Measurements from ENCODE around the gene STARD13.

STARD13 gene

DNA sequence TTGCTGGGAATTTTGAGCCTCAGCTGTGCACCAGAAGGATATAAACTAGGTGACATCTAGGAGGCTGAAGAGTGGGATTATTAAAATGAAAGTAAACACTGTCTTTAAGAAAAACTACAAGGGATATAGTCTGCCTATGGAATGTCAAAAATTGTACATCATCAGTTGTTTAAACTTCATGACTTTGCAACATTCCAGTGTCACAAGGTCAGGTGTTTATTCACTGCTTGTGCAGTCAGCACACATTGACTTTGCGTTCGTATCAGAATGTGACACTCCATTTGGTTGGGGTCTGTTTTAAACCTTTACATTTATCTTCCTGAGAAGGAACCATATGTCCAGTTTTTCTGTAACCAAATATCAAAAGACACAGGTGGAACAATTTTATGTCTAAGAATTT, 183.7 kb downstream of the STARD13 start:
- in situ Hi-C loops (cut with MboI; ENCODE audit: low sequenced_read_pairs), result no loop called here

DNA sequence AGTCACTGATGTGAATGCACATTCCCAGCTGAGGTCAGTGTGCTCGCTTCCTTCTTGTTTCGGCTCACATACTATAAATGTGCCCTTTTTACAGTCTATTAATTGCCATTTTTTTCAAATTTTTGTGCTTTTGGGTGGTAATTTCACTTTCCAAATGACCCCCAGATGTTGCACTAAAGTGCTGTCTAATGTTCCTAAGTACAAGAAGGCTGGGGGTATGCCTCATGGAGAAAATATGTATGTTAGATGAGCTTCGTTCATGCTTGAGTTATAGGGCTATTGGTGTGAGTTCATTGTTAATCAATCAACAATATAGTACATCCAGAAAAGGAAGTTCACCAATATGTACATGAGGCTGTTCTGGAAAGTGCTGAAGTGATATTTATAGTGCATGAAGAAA, 184.7 kb downstream of the STARD13 start:
- in situ Hi-C loops (cut with MboI; ENCODE audit: low sequenced_read_pairs), result no loop called here

GRCh38 chr13:33099860-33100259, 185.7 kb downstream of the STARD13 start:
- in situ Hi-C loops (cut with MboI; ENCODE audit: low sequenced_read_pairs), result no loop called here

GRCh38 chr13:33096886-33097605, 188.5 kb downstream of the STARD13 start:
- in situ Hi-C loops (cut with MboI; ENCODE audit: low sequenced_read_pairs), result no loop called here

- in situ Hi-C loops (cut with MboI; ENCODE audit: low sequenced_read_pairs), result no loop called here
These were observed 193.2 kb downstream of the STARD13 start for GRCh38 chr13:33092073-33092987.

DNA sequence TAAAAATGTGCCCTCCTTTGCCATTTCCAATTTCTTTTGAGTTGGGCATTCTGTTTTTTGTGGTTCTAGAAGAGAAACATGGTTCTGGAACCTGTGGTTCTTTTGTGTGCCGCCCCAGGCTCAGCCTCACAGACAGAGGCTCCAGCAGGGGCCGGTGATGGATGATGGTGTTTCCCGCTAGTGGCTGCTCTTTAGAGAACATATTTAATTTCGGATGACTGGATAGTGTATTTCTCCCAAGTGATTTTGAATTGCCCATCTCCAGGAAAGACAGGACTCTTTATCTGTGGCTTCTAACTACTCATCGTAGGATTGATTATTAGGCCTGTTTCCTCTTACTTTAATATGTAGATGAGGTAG, 194.2 kb downstream of the STARD13 start:
- in situ Hi-C loops (cut with MboI; ENCODE audit: low sequenced_read_pairs), result no loop called here

- in situ Hi-C loops (cut with MboI; ENCODE audit: low sequenced_read_pairs), result no loop called here
These were observed 194.7 kb downstream of the STARD13 start for GRCh38 chr13:33090755-33091414.

DNA sequence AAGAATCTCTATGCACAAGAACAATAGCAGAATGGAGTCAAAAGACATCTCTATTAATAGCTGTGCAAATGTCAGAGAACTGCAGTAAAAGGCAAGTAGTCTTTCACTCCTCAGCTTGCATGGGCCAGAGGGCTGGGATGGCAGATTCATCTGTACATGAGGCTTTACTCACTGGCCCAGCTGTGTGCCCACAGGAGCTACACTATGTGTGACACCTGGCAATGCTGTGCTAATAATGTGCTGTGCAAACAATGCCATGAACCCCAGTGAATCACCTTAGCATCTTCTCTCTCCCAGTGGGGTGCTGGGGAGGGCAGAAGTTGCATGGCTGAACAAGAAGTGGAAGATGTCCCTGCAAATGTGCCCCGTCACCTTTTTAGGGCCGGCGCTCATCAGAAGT, 196.2 kb downstream of the STARD13 start:
- in situ Hi-C loops (cut with MboI; ENCODE audit: low sequenced_read_pairs), result no loop called here

GRCh38 chr13:33087790-33088189, 197.8 kb downstream of the STARD13 start:
- in situ Hi-C loops (cut with MboI; ENCODE audit: low sequenced_read_pairs), result no loop called here

DNA sequence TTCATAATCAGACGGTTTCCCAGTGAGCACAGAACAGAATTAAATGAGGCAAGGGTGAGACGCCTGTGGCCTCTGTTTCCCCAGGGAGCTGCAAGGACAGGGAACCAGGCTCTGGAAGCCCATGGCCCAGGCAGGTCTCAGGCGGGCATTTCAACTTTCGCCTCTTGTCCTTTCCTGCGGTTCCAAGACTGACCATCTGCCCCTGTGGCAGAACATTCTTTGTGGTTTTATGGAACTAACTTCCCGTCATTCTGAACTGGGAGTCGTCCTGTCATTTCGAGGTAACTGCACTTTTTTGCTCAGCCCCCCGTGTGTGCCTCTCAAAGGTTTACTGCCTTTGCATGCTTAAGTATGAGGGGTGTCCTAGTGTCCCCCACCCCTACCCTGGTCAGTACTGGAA, 198.5 kb downstream of the STARD13 start:
- in situ Hi-C loops (cut with MboI; ENCODE audit: low sequenced_read_pairs), result no loop called here

GRCh38 chr13:33083054-33083453, 202.5 kb downstream of the STARD13 start:
- in situ Hi-C loops (cut with MboI; ENCODE audit: low sequenced_read_pairs), result no loop called here

GRCh38 chr13:33081666-33082065, 203.9 kb downstream of the STARD13 start:
- in situ Hi-C loops (cut with MboI; ENCODE audit: low sequenced_read_pairs), result no loop called here

DNA sequence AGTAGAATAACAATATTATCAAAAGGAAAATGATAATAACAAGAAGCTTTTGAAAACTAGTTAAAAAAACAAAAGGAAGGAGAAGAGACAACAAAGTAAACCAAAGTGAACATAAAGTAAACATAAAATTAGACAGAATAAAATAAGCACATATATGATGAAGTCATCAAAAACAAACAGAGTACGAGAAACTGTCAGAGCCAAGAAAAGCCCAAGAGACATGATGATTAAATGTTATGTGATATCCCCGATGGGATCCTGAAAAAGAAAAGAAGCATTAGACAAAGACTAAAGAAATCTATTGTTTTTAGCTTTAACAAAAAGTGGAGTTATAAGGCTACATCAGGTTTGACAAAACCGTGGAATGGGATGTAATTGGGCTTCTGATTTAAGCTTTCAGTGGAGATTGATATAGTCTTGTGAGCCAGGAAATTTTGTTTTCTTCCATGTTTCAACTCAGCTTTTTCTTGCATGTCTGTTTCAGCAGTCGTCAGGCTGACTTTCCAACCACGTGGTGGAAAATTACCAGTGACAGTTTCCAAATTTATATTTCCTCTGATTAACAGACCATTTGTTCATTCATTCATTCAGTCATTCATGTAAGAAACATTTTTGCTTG, 204.5 kb downstream of the STARD13 start:
- in situ Hi-C loops (cut with MboI; ENCODE audit: low sequenced_read_pairs), result no loop called here

DNA sequence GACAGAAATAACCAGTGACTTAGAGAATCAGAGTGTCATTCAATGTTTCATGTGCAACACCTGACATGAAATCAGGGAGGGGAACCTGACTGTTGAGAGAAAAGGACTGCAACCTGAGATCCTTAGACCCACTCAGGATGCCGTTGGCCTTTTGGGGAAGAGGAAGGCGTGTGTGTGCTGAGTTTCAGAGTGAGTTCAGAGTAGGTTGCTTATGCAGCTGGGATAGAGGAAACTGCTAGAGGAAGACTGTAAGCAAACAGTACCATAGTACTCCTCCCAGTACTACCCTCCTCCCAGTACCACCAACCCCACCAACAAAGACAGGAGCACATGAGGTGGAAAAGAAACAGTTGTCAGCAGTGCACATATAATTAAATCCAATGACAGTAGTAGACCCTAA, 205.6 kb downstream of the STARD13 start:
- in situ Hi-C loops (cut with MboI; ENCODE audit: low sequenced_read_pairs), result no loop called here

DNA sequence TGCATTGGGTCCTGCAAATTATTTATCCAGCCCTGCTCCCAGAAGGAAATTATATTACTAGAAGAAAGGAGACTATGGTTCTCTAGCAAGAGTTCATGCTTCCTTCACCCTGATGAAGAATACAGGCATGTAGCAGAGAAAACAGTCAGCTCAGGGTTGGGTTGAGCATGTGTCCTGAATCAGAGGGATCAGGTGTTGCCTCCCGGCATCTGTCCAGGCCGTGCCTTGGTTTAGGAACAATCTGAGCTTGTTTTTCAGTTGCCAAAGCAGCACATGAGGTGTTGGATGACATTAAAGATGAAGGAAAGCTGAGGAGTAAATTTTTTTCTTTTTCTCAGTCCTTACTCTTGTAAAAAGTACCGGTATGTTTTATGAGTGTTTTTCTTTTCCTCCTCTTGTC, 207.3 kb downstream of the STARD13 start:
- in situ Hi-C loops (cut with MboI; ENCODE audit: low sequenced_read_pairs), result no loop called here

DNA sequence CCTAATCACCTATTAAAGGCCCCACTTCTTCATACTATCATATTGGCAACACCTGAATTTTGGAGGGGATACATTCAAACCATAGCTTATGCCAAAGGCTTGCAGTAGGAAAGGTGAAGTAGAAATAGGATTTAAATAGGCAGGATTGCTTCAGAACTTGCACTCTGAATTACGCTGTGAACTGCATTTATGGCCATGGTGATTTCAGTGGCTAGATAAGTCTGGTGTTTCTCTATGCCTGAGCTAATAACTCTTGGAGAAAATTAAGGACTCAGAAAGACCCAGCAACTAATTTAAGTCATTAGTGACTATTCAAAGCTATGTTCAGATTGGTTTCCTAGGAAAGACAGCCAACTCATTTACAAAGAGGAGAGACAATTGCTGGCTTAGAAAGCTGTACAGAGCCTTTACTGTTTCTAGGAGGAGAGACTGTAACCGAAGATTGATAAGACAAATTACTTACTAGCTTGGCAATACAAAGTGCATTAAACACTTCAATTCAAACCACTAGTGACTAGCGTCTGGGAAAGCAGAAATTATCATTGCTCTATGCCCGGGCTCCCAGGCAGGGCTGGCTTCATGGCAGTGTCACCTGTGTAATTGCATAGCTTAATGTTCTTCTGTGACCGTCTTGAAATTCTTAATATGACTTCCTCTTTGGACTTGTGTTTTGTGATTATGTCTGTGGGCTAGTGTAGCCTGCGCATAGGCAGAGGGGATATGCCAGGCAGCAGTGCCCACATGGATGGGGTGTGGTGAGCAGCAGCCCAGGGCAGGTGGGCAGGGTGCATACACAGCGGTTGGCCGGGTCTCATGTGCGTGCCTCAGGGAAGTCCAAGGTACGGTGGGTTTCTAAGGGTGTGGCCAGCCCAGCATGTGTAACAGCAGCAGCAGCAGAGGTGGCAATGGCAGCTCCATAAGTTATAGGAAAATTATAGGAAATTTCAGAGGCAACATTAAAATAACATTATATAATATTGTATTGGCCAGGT, 209.3 kb downstream of the STARD13 start:
- in situ Hi-C loops (cut with MboI; ENCODE audit: low sequenced_read_pairs), result no loop called here

- in situ Hi-C loops (cut with MboI; ENCODE audit: low sequenced_read_pairs), result no loop called here
These were observed 212.2 kb downstream of the STARD13 start for GRCh38 chr13:33073338-33073737.

GRCh38 chr13:33072759-33073158, 212.8 kb downstream of the STARD13 start:
- in situ Hi-C loops (cut with MboI; ENCODE audit: low sequenced_read_pairs), result no loop called here

DNA sequence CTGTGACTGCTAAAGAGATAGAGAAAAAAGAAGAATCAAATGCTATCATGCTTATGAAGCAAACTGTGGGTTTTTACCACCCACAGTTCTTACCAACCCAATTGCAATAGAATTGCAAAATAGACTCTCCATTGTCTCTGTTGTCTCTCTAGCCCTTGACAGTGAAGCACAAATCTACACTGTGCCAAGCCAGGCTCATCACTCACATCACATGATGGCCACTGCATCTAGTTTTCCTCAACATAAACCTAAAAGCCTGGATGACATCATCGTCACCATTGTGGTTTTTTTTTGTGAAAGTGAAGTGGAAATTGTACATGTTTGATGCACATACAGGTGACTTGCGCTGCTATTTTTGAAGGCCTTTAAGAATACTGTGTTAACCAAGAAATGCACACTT, 213.3 kb downstream of the STARD13 start:
- in situ Hi-C loops (cut with MboI; ENCODE audit: low sequenced_read_pairs), result no loop called here

DNA sequence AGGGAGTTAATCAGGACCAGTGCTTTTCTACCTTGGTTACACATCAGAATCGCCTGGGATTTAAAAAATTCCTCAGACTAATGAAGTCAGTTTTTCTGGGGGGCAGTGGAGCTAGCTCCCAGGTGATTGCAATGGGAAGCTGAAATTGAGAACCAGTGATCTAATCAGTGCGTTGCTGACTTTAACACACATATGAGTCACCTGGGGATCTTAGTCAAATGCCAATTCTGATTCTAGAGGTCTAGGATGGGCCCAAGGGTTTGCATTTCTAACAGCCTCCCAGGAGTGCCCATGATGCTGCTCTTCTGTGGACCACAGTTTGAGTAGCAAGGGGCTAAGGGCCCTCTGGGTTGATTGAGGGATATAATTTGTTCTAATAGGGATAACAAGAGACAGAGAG, 214.8 kb downstream of the STARD13 start:
- in situ Hi-C loops (cut with MboI; ENCODE audit: low sequenced_read_pairs), result no loop called here

Measured in HL-60/S4 treated with retinoic acid at 250 ng/mL for 4 days and 3 days (cell line).